Erythroblast (primary cell): Measurements from ENCODE around the gene SETBP1.

Source experiments
- GATA1 ChIP-seq: IDR thresholded peaks from 2 replicates; pipeline ENCODE4 v1.6.1; 2011; ENCODE audit warnings: low read depth, mild to moderate bottlenecking, control low read depth, low read length, moderate library complexity
- POLR2A ChIP-seq: IDR thresholded peaks from 2 replicates; pipeline ENCODE4 v1.6.1; 2011; ENCODE audit warnings: mild to moderate bottlenecking, low read length

- no peak for TF ChIP-seq POLR2A
- no peak for TF ChIP-seq GATA1
These were observed 172.1 kb downstream of the SETBP1 start for GRCh38 chr18:44852818-44853217.
